Esophagus muscularis mucosa (tissue), 4 donors: ENCODE results near the gene STT3B.

Experiments used
- CTCF ChIP-seq, 3 experiments: fragments of 200-600 bp in 2 of 3; fragments of 450-650 bp in 1 of 3; sonication (generic) in 2 of 3; IDR thresholded peaks; one replicate each; pipeline ENCODE4 v1.5.1; 2017 to 2019; ENCODE audit warnings: antibody characterized with exemption in 3 of 3, mild to moderate bottlenecking in 2 of 3, moderate library complexity in 1 of 3
- EP300 ChIP-seq: sonication (generic); formaldehyde crosslinking; IDR thresholded peaks from one replicate; pipeline ENCODE4 v1.6.1; 2017; ENCODE audit warnings: antibody characterized with exemption
- POLR2A ChIP-seq: fragments of 450-650 bp; IDR thresholded peaks from one replicate; pipeline ENCODE4 v1.6.1; 2017; ENCODE audit warnings: antibody characterized with exemption, moderate library complexity, mild to moderate bottlenecking, low read depth

GRCh38 chr3:31534065-31534425 is 1.3 kb downstream of the STT3B start:
- TF ChIP-seq CTCF (IDR thresholded peaks at IDR 0.05) = no peak
- no peak for TF ChIP-seq EP300
- TF ChIP-seq POLR2A = no peak
